ENCODE results near the gene GABRG3. TPM values are rescaled to one million over a fixed set of nuclear protein-coding genes. Genes with fewer than 3 reads are reported as not detected.

Gene GABRG3
- polyA plus RNA-seq, 1 donor (not counting 4 experiments of a cell fraction or from before 2014, with no cell fraction given) = not detected

DNA sequence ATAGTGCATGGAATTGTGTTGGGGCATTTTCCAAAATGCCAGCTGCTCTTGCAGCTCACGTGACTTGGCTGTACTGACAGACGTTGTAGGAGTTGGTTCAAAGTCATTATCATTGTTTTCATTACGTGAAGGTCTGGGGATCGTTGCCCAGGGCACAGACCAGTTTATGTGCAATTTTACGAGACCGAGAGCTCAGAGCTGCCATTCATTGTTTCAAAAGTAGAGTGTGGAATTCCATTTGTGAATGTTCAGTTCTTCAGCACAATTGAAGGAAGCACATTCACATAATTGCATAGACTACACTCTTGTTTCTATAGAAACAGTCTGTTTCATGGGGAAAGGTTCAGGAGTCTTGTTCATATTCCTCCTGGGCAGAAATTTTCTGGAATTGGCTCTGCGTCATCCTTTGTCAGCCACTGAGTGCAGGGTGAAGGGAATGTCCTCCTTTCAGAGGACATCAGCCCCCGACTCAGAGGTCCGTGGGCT is 54.5 kb downstream of the GABRG3 start:
- no peak overlapping the region for H3K27ac ChIP-seq (ENCODE audit: control insufficient read depth, insufficient read depth, low read length)
- DNase-seq (ENCODE audit: low read depth, low spot score) (no peak), FAIRE-seq (no peak)
- H3K79me2 ChIP-seq (ENCODE audit: control insufficient read depth, insufficient read depth, low read length) = no peaks in the 10 kb centered on the region
- no peak for TF ChIP-seq EZH2 (IDR thresholded peaks at IDR 0.05; ENCODE audit: low read length)
- TF ChIP-seq, protein P1, sequence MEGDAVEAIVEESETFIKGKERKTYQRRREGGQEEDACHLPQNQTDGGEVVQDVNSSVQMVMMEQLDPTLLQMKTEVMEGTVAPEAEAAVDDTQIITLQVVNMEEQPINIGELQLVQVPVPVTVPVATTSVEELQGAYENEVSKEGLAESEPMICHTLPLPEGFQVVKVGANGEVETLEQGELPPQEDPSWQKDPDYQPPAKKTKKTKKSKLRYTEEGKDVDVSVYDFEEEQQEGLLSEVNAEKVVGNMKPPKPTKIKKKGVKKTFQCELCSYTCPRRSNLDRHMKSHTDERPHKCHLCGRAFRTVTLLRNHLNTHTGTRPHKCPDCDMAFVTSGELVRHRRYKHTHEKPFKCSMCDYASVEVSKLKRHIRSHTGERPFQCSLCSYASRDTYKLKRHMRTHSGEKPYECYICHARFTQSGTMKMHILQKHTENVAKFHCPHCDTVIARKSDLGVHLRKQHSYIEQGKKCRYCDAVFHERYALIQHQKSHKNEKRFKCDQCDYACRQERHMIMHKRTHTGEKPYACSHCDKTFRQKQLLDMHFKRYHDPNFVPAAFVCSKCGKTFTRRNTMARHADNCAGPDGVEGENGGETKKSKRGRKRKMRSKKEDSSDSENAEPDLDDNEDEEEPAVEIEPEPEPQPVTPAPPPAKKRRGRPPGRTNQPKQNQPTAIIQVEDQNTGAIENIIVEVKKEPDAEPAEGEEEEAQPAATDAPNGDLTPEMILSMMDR (optimal IDR thresholded peaks at IDR 0.05 in 1 of 3, IDR thresholded peaks at IDR 0.05 in 1 of 3, conservative IDR thresholded peaks at IDR 0.05 in 1 of 3; ENCODE audit: extremely low read depth in 1 of 3, insufficient read depth in 2 of 3, low read length in 3 of 3) = no peak
- no peaks in the 10 kb centered on the region for H4K20me1 ChIP-seq (ENCODE audit: control insufficient read depth, extremely low read depth, insufficient read depth, low read length)
- no peaks in the 10 kb centered on the region for H3K9me1 ChIP-seq (ENCODE audit: control insufficient read depth, extremely low read depth, insufficient read depth, low read length)
- no peaks in the 10 kb centered on the region for H3K4me1 ChIP-seq (ENCODE audit: control insufficient read depth, extremely low read depth, insufficient read depth, low read length)
- no peak overlapping the region for H3K9ac ChIP-seq (ENCODE audit: control insufficient read depth, extremely low read depth, insufficient read depth, low read length)
- H3K4me3 ChIP-seq (ENCODE audit: control insufficient read depth in 2 of 3, extremely low read depth in 1 of 3, insufficient read depth in 2 of 3, low read depth in 1 of 3, low read length in 3 of 3) = no peak overlapping the region
- no peaks in the 10 kb centered on the region for H3K36me3 ChIP-seq (ENCODE audit: control insufficient read depth in 2 of 2, extremely low read depth in 1 of 2, insufficient read depth in 2 of 2, low read length in 2 of 2)
- dilution Hi-C loops (cut with MboI; ENCODE audit: extremely low pct_ligation_motif_present, low sequenced_read_pairs) = no loop called here
- no peak overlapping the region for H3K4me2 ChIP-seq (ENCODE audit: control insufficient read depth, extremely low read depth, insufficient read depth, low read depth, low read length)
- no peak overlapping the region for H2AFZ ChIP-seq (ENCODE audit: control insufficient read depth, low read length)
- peaks cover 9% of the 10 kb centered on the region for H3K9me3 ChIP-seq (ENCODE audit: control insufficient read depth, low read depth, low read length)
- no peaks in the 10 kb centered on the region for H3K27me3 ChIP-seq (ENCODE audit: control insufficient read depth, extremely low read depth, insufficient read depth, low read length)

DNA sequence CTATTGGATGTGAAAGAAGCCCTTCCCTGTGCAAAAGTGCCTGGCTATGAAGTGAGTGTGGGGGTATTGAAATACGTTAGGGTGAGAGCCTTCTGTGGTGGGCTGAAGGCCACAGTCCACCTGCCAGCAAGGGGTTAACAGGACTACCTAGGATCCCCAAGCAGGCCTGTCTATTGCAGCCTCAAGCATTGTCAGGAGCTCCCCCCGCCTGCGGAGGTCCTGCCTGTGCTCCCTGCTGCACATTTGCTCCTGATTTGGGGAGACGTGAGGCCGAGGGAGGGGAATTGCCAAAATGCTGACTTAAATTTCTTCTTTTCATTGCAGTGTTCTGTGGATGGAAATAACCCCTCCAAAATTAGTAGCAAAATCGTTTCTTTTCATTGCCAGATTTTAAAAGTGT is 56.2 kb downstream of the GABRG3 start:
- no peak for TF ChIP-seq EZH2 (IDR thresholded peaks at IDR 0.05; ENCODE audit: low read length)
- TF ChIP-seq, protein P1 (optimal IDR thresholded peaks at IDR 0.05 in 1 of 3, IDR thresholded peaks at IDR 0.05 in 1 of 3, conservative IDR thresholded peaks at IDR 0.05 in 1 of 3; ENCODE audit: extremely low read depth in 1 of 3, insufficient read depth in 2 of 3, low read length in 3 of 3) = no peak
- Histone ChIP-seq H3K9me3 (ENCODE audit: control insufficient read depth, low read depth, low read length) (peaks cover 7% of the 10 kb centered on the region), H3K79me2 (ENCODE audit: control insufficient read depth, insufficient read depth, low read length) (no peaks in the 10 kb centered on the region), H3K9ac (ENCODE audit: control insufficient read depth, extremely low read depth, insufficient read depth, low read length) (no peak overlapping the region), H3K4me3 (ENCODE audit: control insufficient read depth in 2 of 3, extremely low read depth in 1 of 3, insufficient read depth in 2 of 3, low read depth in 1 of 3, low read length in 3 of 3) (no peak overlapping the region), H4K20me1 (ENCODE audit: control insufficient read depth, extremely low read depth, insufficient read depth, low read length) (no peaks in the 10 kb centered on the region), H3K36me3 (ENCODE audit: control insufficient read depth in 2 of 2, extremely low read depth in 1 of 2, insufficient read depth in 2 of 2, low read length in 2 of 2) (no peaks in the 10 kb centered on the region), H3K27ac (ENCODE audit: control insufficient read depth, insufficient read depth, low read length) (no peak overlapping the region), H3K9me1 (ENCODE audit: control insufficient read depth, extremely low read depth, insufficient read depth, low read length) (no peaks in the 10 kb centered on the region), H3K27me3 (ENCODE audit: control insufficient read depth, extremely low read depth, insufficient read depth, low read length) (no peaks in the 10 kb centered on the region), H3K4me1 (ENCODE audit: control insufficient read depth, extremely low read depth, insufficient read depth, low read length) (no peaks in the 10 kb centered on the region), H2AFZ (ENCODE audit: control insufficient read depth, low read length) (no peak overlapping the region), H3K4me2 (ENCODE audit: control insufficient read depth, extremely low read depth, insufficient read depth, low read depth, low read length) (no peak overlapping the region)
- no peak for DNase-seq (ENCODE audit: low read depth, low spot score)
- no peak for FAIRE-seq
- dilution Hi-C loops (cut with MboI; ENCODE audit: extremely low pct_ligation_motif_present, low sequenced_read_pairs) = no loop called here
